A375 (cell line): ENCODE results near the gene CLHC1. TPM values are rescaled to one million over a fixed set of nuclear protein-coding genes. Genes with fewer than 3 reads are reported as not detected.

ENCODE experiments used
- total RNA-seq: library from RNA; depleted of rRNA; stranded (reverse); fragments of >200 nt; shearing (Covaris generic); gene quantifications from 2 replicates; pipeline ENCODE4 v1.2.3, GENCODE V29; 2014; rRNA removed

CLHC1 gene
- 8.4 and 9.3 TPM in 2 replicates for total RNA-seq

GRCh38 chr2:55232084-55232862 is at the start of gene CLHC1, which contains the start of gene RPS27A:
Gene CLHC1 (minus strand): TSS chr2:55232293. CDS start chr2:55222411, 9,882 bp downstream.
Gene RPS27A (plus strand): TSS chr2:55232688. CDS start chr2:55232825, 137 bp downstream.

GRCh38 chr2:55268907-55269644 is 37.0 kb upstream of the CLHC1 start, which contains the start of gene MTIF2:
Gene MTIF2 (minus strand): TSS chr2:55269231. CDS start chr2:55263858, 5,373 bp downstream.

Other genes starting within 250 kb of the CLHC1 start
- 153 and 159 TPM in 2 replicates for gene RTN4, start 181.8 kb downstream of the CLHC1 start, total RNA-seq
- gene RPS27A, start 395 bp upstream of the CLHC1 start, total RNA-seq: 1,727 and 1,907 TPM in 2 replicates
- gene MTIF2, start 36.9 kb upstream of the CLHC1 start, total RNA-seq: 51.9 and 55.1 TPM in 2 replicates
- gene CCDC88A, start 187.6 kb upstream of the CLHC1 start, total RNA-seq: 27.4 and 27.9 TPM in 2 replicates